Fibroblast of lung (primary cell): Measurements from ENCODE around the gene ZSWIM5. TPM values are rescaled to one million over a fixed set of nuclear protein-coding genes. Genes with fewer than 3 reads are reported as not detected.
"Not testable (repeated sequence)": the region's sequence is repeated elsewhere in the genome, so short reads cannot be mapped to it uniquely, and the experiment has no call there.

ENCODE experiments used
- DNase-seq, 2 donors: peaks; one replicate each; pipeline versions ENCODE4 v3.0.0 to v3.0.0-alpha.2; 2010; ENCODE audit warnings: low read depth in 2 of 2
- H2AFZ ChIP-seq: 2 replicates; pipeline ENCODE4 v1.5.1; 2012; ENCODE audit warnings: low read length, control low read depth, inconsistent platforms
- H3K27ac ChIP-seq: 2 replicates; pipeline ENCODE4 v1.5.1; 2011; ENCODE audit warnings: low read length, control low read depth; ENCODE audit not compliant: insufficient read depth
- H3K27me3 ChIP-seq: 2 replicates; pipeline ENCODE4 v1.5.1; 2011; ENCODE audit warnings: mild to moderate bottlenecking, low read length; ENCODE audit not compliant: control insufficient read depth, insufficient read depth
- H3K36me3 ChIP-seq: 2 replicates; pipeline ENCODE4 v1.5.1; 2011; ENCODE audit warnings: low read length; ENCODE audit not compliant: control insufficient read depth, insufficient read depth
- H3K4me1 ChIP-seq: 2 replicates; pipeline ENCODE4 v1.5.1; 2011; ENCODE audit warnings: low read length; ENCODE audit not compliant: control insufficient read depth, insufficient read depth; ENCODE audit errors: extremely low read depth
- H3K4me2 ChIP-seq: 2 replicates; pipeline ENCODE4 v1.5.1; 2011; ENCODE audit warnings: low read length, control low read depth; ENCODE audit not compliant: insufficient read depth; ENCODE audit errors: extremely low read depth
- H3K4me3 ChIP-seq, 4 experiments: fragments of 200-600 bp in 1 of 4; sonication (generic) in 1 of 4; replicated peaks in 1 of 4; 2 replicates each; pipeline ENCODE4 v1.5.1; 2011 to 2016; ENCODE audit warnings: low read length in 4 of 4, low read depth in 3 of 4, mild to moderate bottlenecking in 3 of 4, control low read depth in 2 of 4, inconsistent platforms in 1 of 4, mixed read lengths in 1 of 4; ENCODE audit not compliant: insufficient read depth in 1 of 4; ENCODE audit errors: control extremely low read depth in 1 of 4
- H3K79me2 ChIP-seq: 2 replicates; pipeline ENCODE4 v1.5.1; 2012; ENCODE audit warnings: mild to moderate bottlenecking, low read length, inconsistent platforms; ENCODE audit not compliant: control insufficient read depth, insufficient read depth
- H3K9ac ChIP-seq: 2 replicates; pipeline ENCODE4 v1.5.1; 2011; ENCODE audit warnings: mild to moderate bottlenecking, low read length, control low read depth; ENCODE audit not compliant: insufficient read depth
- H3K9me3 ChIP-seq: 2 replicates; pipeline ENCODE4 v1.5.1; 2012; ENCODE audit warnings: low read depth, low read length; ENCODE audit not compliant: control insufficient read depth, insufficient read depth
- H4K20me1 ChIP-seq: 2 replicates; pipeline ENCODE4 v1.5.1; 2011; ENCODE audit warnings: low read length; ENCODE audit not compliant: control insufficient read depth, insufficient read depth; ENCODE audit errors: extremely low read depth
- EZH2 ChIP-seq: IDR thresholded peaks from 2 replicates; pipeline ENCODE4 v1.5.1; 2012; ENCODE audit warnings: low read length, control low read depth, mild to moderate bottlenecking; ENCODE audit errors: missing control alignments
- polyA plus RNA-seq, 2 donors: library from polyadenylated mRNA; depleted of rRNA in 1 of 2; stranded (reverse) in 1 of 2; unstranded in 1 of 2; fragments of >200 nt; gene quantifications; 2 replicates each; pipeline ENCODE4 v1.2.1, GENCODE V29; 2011 to 2012; ENCODE audit warnings: missing spikeins in 1 of 2
- total RNA-seq: library from RNA; depleted of rRNA; stranded (reverse); fragments of >200 nt; gene quantifications from 2 replicates; pipeline ENCODE4 v1.2.1, GENCODE V29; 2014
- TF ChIP-seq, protein P1 (sequence below), 2 donors: IDR thresholded peaks in 1 of 2; conservative IDR thresholded peaks in 1 of 2; 1 replicate in 1 of 2; 2 replicates in 1 of 2; pipeline ENCODE4 v1.5.1; 2011 to 2012; ENCODE audit warnings: low read length in 2 of 2, control low read depth in 1 of 2, inconsistent platforms in 1 of 2, low read depth in 1 of 2, mild to moderate bottlenecking in 1 of 2

The ZSWIM5 gene
- total and polyA plus RNA-seq, 2 donors (not counting 1 experiment from before 2014, with no cell fraction given): 0.73 to 0.99 TPM

DNA sequence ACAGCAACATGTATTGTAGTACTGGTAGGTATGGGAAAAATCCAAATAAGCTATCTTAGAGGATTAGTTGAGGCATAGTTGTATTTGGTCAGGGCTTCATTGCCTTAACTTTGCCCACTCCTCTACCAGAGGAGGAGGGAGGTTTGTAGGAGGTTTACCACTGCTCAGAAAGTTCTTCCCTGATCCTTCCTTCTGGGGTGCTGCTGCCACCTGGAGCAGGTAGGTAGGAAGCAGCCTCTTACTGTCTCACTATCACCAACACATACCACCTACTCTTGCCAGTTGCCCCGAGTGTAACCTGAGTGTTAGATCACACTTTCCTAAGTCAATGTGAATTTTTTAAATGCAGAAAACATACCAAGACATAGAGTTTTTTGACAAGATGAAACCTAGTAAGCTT is 24.1 kb upstream of the ZSWIM5 start:
- Histone ChIP-seq H2AFZ (no peak overlapping the region), H3K4me2 (no peak overlapping the region), H3K36me3 (no peaks in the 10 kb centered on the region), H3K27me3 (no peaks in the 10 kb centered on the region), H3K79me2 (no peaks in the 10 kb centered on the region), H3K4me1 (no peaks in the 10 kb centered on the region), H3K9ac (no peak overlapping the region), H3K9me3 (no peaks in the 10 kb centered on the region), H3K27ac (no peak overlapping the region), H4K20me1 (no peaks in the 10 kb centered on the region), H3K4me3 (no peak overlapping the region)
- no peak for DNase-seq
- TF ChIP-seq EZH2: no peak
- TF ChIP-seq, protein P1, sequence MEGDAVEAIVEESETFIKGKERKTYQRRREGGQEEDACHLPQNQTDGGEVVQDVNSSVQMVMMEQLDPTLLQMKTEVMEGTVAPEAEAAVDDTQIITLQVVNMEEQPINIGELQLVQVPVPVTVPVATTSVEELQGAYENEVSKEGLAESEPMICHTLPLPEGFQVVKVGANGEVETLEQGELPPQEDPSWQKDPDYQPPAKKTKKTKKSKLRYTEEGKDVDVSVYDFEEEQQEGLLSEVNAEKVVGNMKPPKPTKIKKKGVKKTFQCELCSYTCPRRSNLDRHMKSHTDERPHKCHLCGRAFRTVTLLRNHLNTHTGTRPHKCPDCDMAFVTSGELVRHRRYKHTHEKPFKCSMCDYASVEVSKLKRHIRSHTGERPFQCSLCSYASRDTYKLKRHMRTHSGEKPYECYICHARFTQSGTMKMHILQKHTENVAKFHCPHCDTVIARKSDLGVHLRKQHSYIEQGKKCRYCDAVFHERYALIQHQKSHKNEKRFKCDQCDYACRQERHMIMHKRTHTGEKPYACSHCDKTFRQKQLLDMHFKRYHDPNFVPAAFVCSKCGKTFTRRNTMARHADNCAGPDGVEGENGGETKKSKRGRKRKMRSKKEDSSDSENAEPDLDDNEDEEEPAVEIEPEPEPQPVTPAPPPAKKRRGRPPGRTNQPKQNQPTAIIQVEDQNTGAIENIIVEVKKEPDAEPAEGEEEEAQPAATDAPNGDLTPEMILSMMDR (conservative IDR thresholded peaks at IDR 0.05 in 1 of 2, IDR thresholded peaks at IDR 0.05 in 1 of 2; ENCODE audit: low read depth in 1 of 2, low read length in 2 of 2): no peak

DNA sequence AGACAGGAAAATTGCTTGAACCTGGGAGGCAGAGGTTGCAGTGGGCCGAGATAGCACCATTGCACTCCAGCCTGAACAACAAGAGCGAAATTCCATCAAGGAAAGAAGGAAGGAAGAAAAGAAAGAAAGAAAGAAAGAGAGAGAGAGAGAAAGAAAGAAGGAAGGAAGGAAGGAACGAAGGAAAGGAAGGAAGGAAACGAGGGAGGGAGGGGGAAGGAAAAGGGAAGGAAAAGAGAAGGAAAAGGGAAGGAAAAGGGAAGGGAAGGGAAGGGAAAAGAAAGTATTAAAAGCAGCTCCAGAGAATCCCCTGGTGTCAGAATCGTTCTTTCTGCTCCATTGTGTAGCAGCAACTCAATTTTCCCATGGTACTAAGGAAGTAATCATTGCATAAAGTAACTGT is 19.2 kb upstream of the ZSWIM5 start:
- no peaks in the 10 kb centered on the region for H3K79me2 ChIP-seq
- H3K36me3 ChIP-seq: no peaks in the 10 kb centered on the region

DNA sequence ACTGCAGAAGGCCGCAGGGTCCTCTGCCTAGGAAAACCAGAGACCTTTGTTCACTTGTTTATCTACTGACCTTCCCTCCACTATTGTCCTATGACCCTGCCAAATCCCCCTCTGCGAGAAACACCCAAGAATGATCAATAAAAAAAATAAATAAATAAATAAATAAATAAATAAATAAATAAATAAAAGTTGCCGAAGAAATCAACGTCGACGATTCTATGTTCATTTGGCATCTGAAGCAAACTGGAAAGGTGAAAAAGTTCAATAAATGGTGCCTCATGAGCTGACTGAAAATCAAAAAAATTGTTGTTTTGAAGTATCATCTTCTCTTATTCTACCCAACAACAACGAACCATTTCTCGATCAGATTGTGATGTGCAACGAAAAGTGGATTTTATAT is 17.3 kb upstream of the ZSWIM5 start:
- H3K27me3 ChIP-seq, H4K20me1 ChIP-seq, H3K36me3 ChIP-seq, H3K9me3 ChIP-seq, DNase-seq, H3K79me2 ChIP-seq, H2AFZ ChIP-seq, H3K4me2 ChIP-seq, H3K4me3 ChIP-seq, H3K4me1 ChIP-seq, H3K27ac ChIP-seq, H3K9ac ChIP-seq: not testable (repeated sequence)

More for the DNA sequence above, 19.2 kb upstream of the ZSWIM5 start:
- H4K20me1 ChIP-seq: no peaks in the 10 kb centered on the region
- no peaks in the 10 kb centered on the region for H3K9me3 ChIP-seq
- H3K4me3 ChIP-seq: no peak overlapping the region
- no peaks in the 10 kb centered on the region for H3K4me1 ChIP-seq
- H3K27ac ChIP-seq: no peak overlapping the region
- no peak overlapping the region for H2AFZ ChIP-seq
- no peak for TF ChIP-seq EZH2
- TF ChIP-seq, protein P1 (conservative IDR thresholded peaks at IDR 0.05 in 1 of 2, IDR thresholded peaks at IDR 0.05 in 1 of 2; ENCODE audit: low read depth in 1 of 2, low read length in 2 of 2): no peak
- H3K4me2 ChIP-seq: no peak overlapping the region
- H3K9ac ChIP-seq: no peak overlapping the region
- DNase-seq: no peak
- no peaks in the 10 kb centered on the region for H3K27me3 ChIP-seq
